Astrocyte of the spinal cord (primary cell): ENCODE measurements around the gene STOML3.

Experiments
- DNase-seq: peaks from one replicate; pipeline ENCODE4 v3.0.0; 2011; ENCODE audit warnings: low read depth, low spot score
- H3K4me3 ChIP-seq: 2 replicates; pipeline ENCODE4 v1.5.1; 2011; ENCODE audit warnings: low read depth, mild to moderate bottlenecking, low read length, moderate library complexity
- CTCF ChIP-seq: IDR thresholded peaks from 2 replicates; pipeline ENCODE4 v1.5.1; 2012; ENCODE audit warnings: low read depth, mild to moderate bottlenecking, low read length, inconsistent platforms
- in situ Hi-C: cut with HindIII; loops from 2 replicates; pipeline ENCODE4 v1.10.0; 2017; ENCODE audit warnings: low sequenced_read_pairs

The STOML3 gene

GRCh38 chr13:38943231-38943630 lies 47.4 kb downstream of the STOML3 start:
- in situ Hi-C loops = no loop called here
- TF ChIP-seq CTCF = no peak
- H3K4me3 ChIP-seq = no peak overlapping the region
- DNase-seq = no peak

GRCh38 chr13:38941353-38941945 lies 49.2 kb downstream of the STOML3 start:
- no peak overlapping the region for H3K4me3 ChIP-seq
- peak; percentile 4 for DNase-seq
- no peak for TF ChIP-seq CTCF
- in situ Hi-C loops = no loop called here

GRCh38 chr13:38933786-38934185 lies 56.8 kb downstream of the STOML3 start:
- no peak overlapping the region for H3K4me3 ChIP-seq
- DNase-seq = no peak
- no peak for TF ChIP-seq CTCF
- in situ Hi-C loops = no loop called here

- TF ChIP-seq CTCF = no peak
- no peak for DNase-seq
- in situ Hi-C loops = no loop called here
- H3K4me3 ChIP-seq = no peak overlapping the region
Observed at GRCh38 chr13:38922170-38922569, 68.5 kb downstream of the STOML3 start.

GRCh38 chr13:38921081-38921480 lies 69.5 kb downstream of the STOML3 start:
- no peak for TF ChIP-seq CTCF
- in situ Hi-C loops = no loop called here

More at GRCh38 chr13:38921081-38921480, 69.5 kb downstream of the STOML3 start:
- no peak overlapping the region for H3K4me3 ChIP-seq
- DNase-seq = no peak
